GM19023 (cell line): Measurements from ENCODE around the gene NKX1-2.
"Not testable (repeated sequence)": the region's sequence is repeated elsewhere in the genome, so short reads cannot be mapped to it uniquely, and the experiment has no call there.

Source experiments
- ATAC-seq: cut with Tn5 transposase; IDR thresholded peaks from one replicate; pipeline ENCODE4 v1.9.1; 2021; ENCODE audit warnings: mild to moderate bottlenecking, moderate library complexity; ENCODE audit not compliant: unreplicated experiment

NKX1-2 gene

DNA sequence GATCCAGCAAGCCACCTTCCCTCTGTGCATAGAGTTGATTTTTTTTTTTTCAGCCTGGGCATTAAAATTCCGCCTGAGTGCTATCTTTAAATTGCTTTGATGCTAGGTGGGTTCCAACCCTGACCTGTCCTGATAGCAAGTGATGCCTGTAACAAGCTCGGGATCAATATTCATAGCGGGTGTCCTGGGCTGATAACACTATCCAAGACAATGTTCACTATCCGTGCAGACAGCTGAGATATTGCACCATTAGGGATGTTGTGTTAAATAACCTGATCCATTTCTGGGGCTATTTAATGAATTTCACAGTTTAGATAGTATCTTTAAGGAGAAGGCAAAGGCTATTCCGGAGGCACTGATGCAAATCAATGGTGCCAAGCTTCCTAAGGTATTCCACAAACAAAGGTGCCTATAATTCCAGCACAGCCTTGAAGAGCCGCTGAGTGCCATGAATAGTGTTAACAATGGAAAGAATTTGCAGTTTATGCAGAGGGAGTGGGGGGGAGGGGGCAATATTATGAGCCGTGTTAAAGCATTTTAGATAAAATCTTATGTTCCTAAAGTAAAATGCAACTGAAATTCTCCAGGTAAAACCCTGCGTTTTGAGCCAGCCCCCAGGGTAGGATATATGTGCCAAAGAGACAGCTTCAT lies 4.2 kb upstream of the NKX1-2 start:
- no peak for ATAC-seq

DNA sequence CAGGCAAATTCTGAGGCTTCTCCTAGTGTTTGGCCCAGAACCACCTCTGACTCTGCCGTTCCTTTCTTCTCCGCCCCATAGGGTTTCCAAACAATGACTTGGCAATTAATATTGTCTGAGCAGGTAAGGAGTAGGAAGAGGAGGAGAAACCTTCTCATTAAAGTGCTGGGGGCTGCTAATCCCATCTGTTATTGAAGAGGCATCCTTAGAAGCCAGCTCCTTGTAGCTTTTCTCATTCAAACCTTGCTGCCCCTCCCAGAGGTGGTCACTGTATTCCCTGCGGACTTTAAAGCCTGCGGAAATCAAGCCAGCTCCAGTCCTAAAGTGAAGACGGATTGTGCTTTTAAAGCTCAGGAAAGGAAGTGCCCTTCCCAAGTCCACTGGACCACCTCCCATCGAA lies 1.4 kb upstream of the NKX1-2 start:
- ATAC-seq, result no peak

DNA sequence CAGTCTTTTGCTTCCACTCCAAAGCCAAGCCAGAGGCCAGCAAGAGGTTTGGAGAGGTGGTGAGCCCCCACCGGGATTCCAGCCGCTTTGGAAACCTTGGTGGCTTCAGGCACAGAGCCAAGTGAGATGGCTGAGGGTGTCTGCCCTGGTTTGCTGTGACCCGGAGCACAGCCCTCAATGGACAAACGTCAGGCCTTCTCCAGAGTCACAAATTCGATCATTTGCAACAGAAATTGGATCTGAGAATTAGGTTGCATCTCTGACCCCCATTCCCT lies 885 bp upstream of the NKX1-2 start:
- ATAC-seq, result no peak

DNA sequence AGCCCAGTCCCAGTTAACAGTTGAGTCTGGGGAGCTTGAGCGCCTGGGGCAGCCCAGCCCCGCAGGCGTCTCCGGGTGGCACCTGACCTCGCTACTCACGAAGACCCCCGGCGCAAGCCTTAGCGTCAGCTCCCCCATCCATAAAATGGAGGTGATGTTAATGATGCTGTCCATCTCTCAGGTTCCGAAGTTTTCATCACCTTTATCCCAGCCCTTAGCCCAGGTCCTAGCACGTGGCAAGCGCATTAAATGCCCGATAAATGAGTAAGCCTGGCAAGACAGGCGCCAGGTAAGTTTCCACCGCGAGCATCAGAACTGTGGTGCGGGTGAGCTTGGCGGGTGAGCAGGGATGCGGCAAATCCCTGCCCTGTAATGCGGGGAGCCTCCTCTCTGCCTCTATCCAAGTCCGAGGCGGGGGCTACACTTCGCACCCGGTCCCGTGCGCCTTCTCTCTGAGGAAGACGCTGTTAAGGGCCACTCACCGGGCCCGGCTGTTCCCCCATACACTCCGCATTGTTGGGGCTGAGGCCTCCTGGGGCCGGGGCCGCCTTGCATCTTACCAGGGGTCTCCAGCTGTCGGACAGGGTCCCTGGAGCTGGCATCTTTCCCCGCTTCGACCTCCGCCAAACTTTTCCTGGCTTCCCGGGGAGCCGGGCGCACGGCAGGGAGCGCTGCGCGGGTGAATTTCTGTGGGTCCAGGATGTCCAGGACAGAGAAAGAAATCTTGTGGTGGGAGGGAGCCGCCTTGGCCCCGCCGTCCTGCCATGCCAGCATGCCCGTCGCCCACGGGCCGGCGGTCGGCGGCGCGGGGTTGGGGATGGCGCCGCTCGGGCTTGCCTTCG lies 444 bp downstream of the NKX1-2 start:
- ATAC-seq, result no peak

DNA sequence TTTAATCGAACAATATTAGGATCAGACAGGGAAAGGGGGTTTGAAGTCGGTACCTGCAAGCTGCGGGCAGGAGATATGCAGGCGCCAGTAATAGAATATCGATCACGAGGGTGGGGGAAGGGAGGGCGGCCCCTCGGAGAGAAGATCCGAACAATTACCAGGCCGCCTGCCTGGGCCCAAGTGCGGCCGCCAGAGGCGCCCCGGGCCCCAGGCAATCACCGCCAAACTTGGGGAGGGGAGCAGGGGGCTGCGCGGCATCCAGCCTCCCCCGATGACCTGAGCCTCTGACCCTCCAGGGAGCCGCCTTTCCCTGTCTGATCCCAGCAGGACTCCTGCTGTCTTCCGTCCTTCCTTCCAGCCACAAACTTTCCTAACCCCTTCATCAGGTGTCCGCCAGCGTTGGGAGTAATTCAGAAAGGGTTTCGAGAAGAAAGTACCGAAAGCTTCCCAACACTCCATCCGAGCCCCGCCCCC lies 1.1 kb downstream of the NKX1-2 start:
- ATAC-seq, result no peak

DNA sequence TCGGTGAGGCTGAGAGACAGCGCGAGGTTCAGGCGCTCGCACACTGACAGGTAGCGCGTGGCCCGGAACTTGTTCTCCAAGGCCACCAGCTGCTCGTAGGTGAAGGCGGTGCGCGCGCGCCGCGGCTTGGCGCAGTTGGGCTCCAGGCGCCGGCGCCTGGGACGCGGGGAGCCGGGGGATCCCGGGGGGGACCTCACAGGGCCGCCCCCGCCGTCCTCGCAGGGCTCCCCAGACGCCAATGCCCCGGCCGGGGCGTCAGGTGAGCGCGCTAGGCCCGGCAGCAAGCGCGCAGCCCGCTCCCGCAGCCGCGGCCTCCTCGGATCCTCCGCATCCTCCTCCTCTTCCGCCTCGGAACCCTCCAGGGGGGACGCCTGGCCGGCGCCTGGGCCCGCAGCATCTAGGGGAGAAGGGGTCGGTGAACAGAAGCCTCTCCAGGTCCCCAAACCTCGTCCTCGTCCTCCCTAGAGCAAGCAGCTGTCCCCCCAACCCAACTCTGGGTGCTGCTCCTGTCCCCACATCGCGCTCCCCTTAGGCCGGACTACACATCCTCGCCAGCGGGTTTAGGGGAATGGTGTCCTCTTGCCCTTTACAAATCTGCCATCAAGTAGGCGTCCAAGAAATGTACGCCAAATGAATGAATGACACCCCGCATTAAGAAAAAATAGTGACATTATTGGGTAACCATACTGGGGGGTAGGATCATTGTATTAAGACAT lies 1.9 kb downstream of the NKX1-2 start:
- ATAC-seq, result no peak

DNA sequence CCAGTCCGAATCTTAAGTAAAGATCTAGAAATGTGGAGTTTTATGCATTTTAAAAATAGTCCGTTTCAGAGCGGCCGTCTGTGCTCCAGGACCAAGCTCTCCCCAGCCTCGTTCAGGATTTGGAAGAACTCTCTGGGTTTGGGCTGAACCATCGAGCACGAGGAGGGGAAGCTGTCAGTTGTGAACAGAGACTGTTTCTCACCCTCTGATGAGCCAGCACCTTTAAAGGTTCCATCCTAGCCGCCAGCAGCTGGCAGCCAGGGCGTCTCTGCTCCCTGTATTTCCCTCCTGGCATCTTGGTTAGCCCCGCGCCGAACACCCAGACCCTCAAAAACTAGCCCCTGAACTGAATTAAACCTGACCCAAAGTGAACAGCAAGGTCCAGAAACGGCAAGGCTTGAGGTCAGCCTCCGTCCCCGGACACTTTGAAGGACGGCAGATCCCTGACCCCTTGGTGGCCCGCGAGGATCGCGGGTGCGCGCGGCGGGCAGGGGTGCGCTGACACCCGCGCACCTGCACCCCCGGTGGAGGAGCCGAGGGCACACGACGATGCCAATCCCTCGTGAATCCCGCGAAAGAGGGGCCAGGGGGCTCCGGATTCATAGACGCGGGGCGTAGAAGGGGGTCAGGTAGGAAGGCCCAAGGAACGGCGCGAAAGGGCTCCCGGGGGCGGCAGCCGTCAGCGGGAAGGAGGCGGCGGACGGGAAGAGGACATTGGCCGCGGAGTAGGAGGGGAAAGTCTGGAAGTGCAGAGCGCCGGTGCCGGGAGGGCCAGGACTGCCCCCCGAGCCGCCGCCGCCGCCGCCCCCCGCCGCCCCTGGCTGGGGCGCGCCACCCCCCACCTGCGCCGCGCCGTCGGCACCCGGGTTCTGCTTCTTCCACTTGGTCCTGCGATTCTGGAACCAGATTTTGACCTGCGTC lies 2.7 kb downstream of the NKX1-2 start:
- no peak for ATAC-seq

DNA sequence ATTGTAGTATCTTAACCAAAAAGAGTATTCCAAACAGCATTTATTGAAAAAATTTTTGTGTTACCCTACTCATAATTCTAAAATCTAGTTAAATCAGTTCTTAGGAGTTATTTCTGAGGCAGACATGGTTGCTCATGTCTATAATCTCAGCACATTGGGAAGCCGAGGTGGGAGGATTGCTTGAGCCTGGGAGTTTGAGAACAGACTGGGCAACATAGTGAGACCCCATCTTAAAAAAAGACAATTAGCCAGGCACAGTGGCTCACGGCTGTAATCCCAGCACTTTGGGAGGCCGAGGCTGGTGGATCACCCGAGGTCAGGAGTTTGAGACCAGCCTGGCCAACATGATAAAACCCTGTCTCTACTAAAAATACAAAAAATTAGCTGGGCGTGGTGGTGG lies 8.1 kb downstream of the NKX1-2 start:
- not testable (repeated sequence) for ATAC-seq

DNA sequence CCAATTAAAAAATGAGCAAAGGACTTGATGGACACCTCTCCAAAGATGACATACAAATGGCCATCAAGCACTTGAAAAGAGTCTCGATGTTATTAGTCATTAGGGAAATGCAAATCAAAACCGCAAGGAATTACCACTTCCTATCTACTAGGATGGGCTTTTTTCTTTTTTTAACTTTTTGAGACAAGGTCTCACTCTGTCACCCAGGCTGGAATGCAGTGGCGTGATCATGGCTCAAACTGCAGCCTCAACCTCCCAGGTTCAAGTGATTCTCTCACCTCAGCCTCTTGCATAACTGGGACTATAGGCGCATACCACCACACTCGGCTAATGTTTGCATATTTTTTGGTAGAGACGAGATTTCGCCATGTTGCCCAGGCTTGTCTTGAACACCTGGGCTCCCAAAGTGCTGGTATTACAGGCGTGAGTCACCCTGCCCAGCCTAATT lies 13.6 kb downstream of the NKX1-2 start:
- peak; percentile 50 for ATAC-seq

DNA sequence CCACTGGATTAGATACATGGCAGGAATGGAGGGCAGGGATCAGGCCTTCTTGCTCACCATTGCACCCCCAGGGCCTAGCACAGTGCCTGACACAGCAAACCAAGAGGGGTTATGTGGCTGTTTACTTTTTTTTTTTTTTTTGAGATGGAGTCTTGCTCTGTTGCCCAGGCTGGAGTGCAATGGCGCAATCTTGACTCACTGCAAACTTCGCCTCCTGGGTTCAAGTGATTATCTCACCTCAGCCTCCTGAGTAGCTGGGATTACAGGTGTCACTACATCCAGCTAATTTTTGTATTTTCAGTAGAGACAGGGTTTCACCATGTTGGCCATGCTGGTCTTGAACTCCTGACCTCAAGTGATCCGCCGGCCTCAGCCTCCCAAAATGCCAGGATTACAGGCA lies 14.2 kb downstream of the NKX1-2 start:
- ATAC-seq, result not testable (repeated sequence)

DNA sequence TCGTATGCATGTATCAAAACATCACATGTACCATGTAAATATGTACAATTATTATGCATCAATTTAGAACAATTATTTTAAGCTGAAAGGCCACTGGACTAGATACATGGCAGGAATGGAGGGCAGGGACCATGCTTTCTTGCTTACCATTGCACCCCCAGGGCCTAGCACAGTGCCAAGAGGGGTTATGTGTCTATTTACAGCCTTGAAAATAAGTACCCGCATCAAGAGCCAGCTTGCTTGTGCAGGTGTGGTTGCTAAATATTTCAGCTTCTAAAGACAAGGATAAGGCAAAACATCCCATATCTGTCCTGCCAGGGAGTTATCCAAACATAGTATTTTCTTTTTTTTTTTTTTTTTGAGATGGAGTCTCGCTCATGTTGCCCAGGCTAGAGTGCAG lies 16.4 kb downstream of the NKX1-2 start:
- ATAC-seq, result no peak

DNA sequence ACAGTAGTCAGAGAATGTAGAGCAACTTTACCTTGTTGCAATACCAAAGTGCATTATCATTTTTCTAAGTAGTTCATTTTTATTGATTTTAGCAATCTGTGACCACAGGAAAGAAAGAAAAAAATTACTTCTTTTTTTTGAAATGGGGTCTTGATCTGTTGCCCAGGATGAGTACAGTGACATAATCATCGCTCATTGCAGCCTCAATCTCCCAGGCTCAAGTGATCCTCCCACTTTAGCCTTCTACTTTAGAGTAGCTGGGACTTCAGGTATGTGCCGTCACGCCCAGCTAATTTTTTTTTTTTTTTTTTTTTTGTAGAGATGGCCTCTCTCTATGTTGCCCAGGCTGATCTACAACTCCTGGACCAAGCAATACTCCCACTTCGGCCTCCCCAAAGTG lies 19.8 kb downstream of the NKX1-2 start:
- no peak for ATAC-seq

DNA sequence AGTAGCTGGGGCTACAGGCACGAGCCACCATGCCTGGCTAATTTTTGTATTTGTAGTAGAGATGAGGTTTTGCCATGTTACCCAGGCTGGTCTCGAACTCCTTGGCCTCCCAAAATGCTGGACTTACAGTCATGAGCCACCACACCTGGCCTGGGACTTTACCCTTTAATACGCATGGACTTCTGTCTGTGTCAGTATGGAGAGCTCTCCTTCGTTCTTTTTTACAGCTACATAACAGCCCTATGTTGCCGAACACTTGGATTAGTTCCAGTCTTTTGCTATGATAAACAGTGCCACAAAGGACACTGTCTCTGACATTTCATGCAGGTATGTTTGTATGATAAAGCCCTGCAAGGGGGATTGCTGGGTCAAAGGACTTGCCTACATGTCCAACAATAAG lies 20.3 kb downstream of the NKX1-2 start:
- no peak for ATAC-seq

DNA sequence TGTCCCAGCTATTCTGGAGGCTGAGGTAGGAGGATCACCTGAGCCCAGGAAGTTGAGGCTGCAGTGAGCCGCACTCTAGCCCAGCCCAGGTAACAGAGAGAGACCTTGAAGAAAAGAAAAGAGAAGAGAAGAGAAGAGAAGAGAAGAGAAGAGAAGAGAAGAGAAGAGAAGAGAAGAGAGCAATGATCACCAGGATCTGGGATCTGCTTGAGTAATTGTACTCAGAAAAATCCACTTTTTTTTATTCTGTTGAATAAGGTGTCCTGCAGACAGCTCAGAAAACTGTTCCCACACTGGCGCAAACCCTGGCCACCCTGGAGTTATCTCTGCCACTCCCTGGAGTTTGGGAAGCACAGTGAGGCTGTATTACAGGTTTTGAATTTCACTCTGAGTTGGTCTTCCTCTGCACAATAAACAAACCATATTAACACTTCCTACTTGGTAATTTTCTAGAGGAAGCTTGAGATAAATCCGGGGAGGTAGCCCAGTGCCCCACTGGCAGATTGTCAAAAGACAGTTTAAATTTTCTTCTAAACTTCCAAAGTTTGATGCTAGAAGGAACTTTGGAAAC lies 21.5 kb downstream of the NKX1-2 start:
- ATAC-seq, result no peak

DNA sequence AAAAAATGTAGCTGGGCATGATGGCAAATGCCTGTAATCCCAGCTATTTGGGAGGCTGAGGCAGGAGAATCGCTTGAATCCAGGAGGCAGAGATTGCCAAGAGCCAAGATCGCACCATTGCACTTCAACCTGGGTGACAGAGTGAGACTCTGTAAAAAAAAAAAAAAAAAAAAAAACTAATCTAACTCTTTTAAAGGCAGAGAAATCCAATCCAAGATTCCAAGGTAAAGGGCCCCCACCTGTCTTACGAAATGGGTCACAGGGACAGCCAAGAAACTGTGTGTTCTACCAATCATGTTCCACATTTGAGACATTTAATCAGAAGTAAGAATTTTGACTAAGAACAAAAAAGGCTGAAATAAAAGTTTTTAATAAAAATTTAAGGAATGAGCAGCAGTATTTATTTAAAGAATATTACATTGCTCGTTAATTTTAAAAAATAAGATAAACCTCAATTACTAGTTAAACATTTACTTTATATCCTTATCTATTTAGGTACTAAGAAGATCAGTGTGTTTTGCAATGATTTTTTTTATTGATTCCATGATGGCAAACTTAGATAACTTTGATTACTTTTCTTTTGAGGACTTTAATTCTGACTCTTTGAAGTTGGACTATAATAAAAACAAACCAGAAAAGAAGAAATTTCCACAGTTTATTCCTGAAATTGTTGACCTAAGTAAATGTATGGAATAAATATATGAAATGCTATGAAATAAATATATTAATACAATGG lies 24.4 kb downstream of the NKX1-2 start:
- ATAC-seq, result no peak

DNA sequence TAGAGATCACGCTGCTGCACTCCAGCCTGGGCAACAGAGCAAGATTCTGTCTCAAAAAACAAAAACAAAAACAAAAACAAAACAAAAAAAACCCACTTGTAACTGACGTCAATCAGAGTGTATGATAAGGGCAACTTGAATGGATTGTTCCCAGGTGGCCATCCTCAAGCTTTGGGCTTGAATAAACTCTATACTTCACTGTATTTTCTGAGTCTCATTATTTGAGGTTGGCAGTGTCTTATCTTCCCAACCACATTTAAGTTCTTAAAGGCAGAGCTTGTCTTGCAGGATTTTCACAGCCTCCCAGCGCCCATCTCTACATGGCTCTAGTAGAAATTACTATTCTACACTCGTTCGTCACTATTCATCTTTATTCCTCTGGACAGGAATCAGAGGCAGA lies 26.0 kb downstream of the NKX1-2 start:
- no peak for ATAC-seq

DNA sequence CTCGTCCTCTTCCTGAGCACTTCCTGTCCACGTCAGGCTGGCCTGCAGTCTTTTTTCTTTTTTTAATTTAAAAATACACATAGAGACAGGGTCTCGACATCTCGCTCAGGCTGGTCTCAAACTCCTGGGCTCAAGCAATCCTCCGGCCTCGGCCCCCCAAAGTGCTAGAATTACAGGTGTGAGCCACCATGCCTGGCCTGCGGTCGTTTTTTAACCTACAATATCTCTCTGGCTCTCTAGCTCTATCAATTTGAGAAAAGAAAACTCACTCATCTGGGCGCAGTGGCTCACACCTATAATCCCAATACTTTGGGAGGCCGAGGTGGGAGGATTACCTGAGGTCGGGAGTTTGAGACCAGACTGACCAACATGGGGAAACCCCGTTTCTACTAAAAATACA lies 27.1 kb downstream of the NKX1-2 start:
- no peak for ATAC-seq

DNA sequence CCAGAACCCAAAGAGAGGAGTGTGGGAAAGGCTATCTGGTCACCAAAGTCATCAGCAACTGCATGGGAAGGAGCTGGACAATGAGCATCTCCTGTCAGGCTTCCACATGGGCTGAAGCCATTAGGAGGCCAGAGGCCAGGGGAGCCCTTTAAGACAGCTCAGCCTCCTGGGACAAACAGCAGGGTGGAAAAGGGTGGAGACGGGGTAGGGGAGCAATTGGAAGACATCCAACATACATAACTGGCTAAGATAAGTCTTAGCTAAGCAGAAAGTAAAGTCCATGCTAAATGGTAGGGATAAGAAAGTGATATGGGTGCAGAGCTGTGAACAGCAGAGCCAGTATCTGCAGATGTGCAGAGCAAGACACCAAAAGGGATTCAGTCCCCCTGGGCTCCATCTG lies 29.6 kb downstream of the NKX1-2 start:
- no peak for ATAC-seq

DNA sequence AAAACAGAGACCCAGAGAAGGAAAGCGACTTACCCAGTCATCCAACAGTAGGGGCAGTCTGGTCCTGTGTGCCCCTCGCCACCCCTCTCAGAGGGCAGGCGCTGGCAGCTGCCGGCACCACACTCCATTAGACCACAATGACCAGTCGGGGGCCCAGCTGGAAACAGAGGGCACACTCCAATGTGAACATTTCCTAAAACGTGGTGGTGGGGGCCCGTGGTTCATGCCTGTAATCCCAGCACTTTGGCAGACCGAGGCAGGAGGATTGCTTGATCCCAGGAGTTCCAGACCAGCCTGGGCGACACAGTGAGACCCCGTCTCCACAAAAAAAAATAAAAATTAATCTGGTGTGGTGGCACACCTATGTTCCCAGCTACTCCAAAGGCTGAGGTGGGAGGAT lies 30.2 kb downstream of the NKX1-2 start:
- ATAC-seq, result no peak
